GM15510 (cell line): Measurements from ENCODE around the gene FBXW4.

Experiments used
- POLR2A ChIP-seq: IDR thresholded peaks from 3 replicates; pipeline ENCODE4 v1.6.1; 2011; ENCODE audit warnings: borderline replicate concordance; ENCODE audit not compliant: insufficient read length; ENCODE audit errors: extremely low read depth

The FBXW4 gene, protein sequence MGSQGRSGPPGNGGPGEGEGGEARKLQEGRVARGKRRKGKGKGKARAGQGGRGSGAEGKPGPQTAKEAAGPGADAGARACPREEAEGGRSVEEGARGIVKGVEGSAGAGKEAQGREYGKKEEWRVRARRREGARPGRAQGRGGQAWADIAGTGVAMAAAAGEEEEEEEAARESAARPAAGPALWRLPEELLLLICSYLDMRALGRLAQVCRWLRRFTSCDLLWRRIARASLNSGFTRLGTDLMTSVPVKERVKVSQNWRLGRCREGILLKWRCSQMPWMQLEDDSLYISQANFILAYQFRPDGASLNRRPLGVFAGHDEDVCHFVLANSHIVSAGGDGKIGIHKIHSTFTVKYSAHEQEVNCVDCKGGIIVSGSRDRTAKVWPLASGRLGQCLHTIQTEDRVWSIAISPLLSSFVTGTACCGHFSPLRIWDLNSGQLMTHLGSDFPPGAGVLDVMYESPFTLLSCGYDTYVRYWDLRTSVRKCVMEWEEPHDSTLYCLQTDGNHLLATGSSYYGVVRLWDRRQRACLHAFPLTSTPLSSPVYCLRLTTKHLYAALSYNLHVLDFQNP

GRCh38 chr10:101694674-101695403 is at the start of gene FBXW4:
TSS of gene FBXW4 (minus strand) at chr10:101695170. CDS start at chr10:101695105, 65 bp downstream.
- TF ChIP-seq POLR2A: peak; percentile 91

DNA sequence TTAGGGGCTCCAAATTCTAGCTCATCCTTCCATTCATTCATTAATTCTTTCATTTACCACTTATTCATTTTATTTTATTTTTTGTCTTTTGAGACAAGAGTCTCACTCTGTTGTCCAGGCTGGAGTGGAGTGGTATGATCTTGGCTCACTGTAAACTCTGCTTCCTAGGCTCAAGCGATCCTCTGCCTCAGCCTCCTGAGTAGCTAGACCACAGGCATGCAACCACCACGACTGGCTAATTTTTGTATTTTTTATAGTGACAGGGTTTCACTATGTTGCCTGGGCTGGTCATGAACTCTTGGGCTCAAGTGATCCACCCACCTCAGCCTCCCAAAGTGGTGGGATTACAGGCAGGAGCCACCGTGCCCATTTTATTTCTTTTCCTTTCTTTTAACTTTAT is 49.3 kb upstream of the FBXW4 start:
- TF ChIP-seq POLR2A: no peak

GRCh38 chr10:101741938-101742337 is 47.0 kb upstream of the FBXW4 start:
- no peak for TF ChIP-seq POLR2A

DNA sequence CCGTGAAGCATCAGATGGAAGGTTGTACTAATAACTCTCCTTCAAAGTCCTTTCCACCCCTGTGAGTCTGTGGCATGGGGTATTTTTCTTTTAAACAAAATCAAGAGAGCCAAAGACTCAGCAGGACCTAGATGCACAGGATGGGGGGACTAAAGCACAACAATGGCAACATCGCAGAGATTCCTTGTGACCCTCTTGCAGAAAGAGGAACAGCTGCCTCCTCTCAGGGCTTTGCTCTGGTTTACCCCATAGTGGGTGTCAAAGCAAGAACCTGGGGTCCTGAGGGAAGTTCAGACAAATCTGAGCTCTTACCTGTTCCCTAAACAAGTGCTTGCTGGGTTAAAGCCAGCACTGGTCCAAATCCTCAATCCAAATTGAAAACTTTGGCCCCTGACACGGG is 41.7 kb upstream of the FBXW4 start:
- TF ChIP-seq POLR2A: no peak

DNA sequence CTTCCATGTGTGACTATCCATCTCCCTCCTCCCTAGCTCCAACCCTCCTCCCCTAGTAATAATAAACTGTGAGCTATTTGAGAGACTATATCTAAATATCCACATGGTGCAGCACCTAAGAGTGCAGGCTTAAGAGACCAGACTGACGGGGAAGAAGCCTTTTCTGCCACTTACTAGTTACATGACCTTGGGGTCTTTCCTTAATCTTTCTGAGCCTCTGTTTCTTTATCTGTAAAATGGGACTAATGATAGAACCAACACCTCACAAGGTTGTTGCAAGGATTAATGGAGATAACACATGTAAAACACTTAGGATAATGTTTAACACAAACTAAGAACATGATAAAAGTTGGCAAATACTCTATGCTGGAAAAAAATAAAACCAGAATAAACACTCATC is 37.1 kb upstream of the FBXW4 start:
- no peak for TF ChIP-seq POLR2A

GRCh38 chr10:101726115-101726387 is 31.1 kb upstream of the FBXW4 start:
- TF ChIP-seq POLR2A: no peak

- TF ChIP-seq POLR2A: no peak
Observed at GRCh38 chr10:101725296-101726114, 30.5 kb upstream of the FBXW4 start.

DNA sequence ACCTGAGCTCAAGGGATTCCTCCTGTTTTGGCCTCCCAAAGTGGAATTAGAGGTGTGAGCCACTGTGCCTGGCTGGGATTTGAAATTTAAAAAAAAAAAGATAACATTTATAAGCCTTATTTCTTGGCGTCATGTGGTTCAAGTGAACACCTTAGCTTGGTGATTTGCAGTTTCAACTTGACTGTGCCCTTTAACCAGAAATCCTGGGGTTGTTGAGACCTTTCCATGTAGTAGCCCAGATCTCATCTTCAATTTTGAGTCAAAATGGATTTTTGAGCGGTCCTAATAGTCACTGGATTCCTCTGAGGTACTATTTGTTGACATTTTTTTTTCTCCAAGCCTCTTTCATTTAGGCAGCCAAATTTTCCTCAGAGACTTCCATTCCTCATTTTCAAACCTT is 29.5 kb upstream of the FBXW4 start:
- TF ChIP-seq POLR2A: no peak

DNA sequence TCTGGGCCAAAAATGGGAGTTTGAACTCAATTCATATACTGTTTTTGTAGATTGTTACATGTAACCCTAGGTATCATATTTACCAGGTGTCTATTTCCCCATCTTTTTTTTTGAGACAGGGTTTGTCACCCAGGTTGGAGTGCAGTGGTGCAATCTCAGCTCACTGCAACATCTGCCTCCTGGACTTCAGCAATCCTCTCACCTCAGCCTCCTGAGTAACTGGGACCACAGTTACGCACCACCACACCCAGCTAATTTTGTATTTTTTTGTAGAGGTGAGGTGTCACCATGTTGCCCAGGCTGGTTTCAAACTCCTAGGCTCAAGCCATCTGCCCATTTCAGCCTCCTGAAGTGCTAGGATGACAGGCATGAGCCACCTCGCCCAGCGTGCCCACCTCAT is 28.2 kb upstream of the FBXW4 start:
- TF ChIP-seq POLR2A: no peak

DNA sequence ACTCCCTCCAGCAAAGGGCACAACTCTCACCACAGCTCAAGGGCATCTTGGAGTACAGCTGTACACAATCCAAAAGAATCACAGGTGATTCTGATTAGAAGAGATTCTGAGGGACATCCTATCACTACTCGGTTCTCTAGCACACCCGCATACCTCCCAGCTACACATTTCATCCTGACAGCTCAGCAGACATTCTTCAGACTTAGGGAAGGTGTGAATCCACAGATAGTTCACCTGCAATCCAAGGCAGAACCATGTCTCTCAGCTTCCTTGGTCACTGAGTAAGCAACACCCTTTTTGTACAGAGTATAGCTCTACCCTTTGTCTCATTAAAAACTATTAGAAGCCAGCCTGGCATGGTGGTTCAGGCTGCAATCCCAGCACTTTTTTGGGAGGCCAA is 26.8 kb upstream of the FBXW4 start:
- no peak for TF ChIP-seq POLR2A

DNA sequence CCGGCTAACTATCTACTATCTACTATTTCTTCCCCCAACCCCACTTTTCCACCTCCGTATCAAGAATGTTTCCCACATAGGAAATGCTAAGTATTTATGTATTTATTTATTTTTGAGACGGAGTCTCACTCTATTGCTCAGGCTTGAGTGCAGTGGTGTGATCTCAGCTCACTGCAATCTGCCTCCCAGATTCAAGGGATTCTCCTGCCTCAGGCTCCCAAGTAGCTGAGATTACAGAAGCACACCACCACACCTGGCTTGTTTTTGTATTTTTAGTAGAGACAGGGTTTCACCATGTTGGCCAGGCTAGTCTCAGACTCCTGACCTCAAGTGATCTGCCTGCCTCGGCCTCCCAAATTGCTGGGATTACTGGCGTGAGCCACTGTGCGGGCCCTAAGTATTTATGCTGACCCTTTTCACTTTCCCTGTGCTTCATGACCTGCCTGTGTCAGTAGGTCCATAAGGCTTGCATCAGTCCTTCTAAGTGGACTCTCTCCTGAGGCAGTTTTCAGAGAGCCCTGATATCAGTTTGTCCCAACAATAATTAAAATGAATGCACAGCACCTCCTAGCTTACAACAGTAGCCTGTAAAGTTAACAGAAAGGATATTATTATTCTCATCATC is 25.7 kb upstream of the FBXW4 start:
- no peak for TF ChIP-seq POLR2A

GRCh38 chr10:101718690-101719275 is 23.8 kb upstream of the FBXW4 start:
- no peak for TF ChIP-seq POLR2A

DNA sequence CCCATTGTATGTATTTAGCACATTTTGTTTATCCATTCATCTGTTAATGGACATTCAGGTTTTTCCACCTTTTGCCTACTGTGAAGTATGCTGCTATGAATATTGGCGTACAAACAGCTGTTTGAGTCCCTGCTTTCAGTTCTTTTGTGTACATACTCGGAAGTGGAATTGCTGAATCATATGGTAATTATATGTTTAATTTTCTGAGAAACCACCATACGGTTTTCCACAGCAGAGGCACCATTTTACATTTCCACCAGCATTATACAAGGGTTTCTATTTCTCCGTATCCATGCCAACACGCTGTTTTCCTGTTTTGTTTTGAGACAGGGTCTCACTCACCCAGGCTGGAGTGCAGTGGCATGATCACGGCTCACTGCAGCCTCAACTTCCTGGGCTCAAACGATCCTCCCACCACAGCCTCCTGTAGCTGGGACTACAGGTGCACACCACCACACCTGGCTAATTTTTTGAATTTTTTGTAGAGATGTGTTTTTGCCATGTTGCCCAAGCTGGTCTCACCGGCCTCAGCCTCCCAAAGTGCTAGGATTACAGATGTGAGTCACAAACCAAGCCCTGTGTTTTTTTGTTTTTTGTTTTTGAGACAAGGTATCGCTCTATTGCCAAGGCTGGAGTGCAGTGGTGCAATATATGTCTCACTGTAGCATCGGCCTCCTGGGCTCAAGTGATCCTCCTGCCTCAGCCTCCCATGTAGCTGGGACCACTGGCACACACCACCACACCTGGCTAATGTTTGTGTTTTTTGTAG is 22.1 kb upstream of the FBXW4 start:
- TF ChIP-seq POLR2A: no peak
